HepG2 (cell line): ENCODE results near the gene AKAP12. TPM values are rescaled to one million over a fixed set of nuclear protein-coding genes. Genes with fewer than 3 reads are reported as not detected.

Experiments
- ATAC-seq: fragments of 200-7000 bp; cut with Tn5 transposase; 3 replicates; pipeline ENCODE4 v1.9.1; 2020; ENCODE audit warnings: mild to moderate bottlenecking, moderate library complexity
- BruUV-seq: library from RNA; stranded (reverse); fragments of 400-500 nt; replicated peaks from 2 replicates; lab custom pipeline; 2021; lab: Mats Ljungman, UMichigan
- CTCF ChIA-PET: fragments of 300-600 bp; formaldehyde crosslinking; extraction: SDS; loops from one replicate; lab custom pipeline; 2021; ENCODE audit warnings: low total read pairs, inconsistent platforms, low intra/inter-chr PET ratio; lab: Yijun Ruan, JAX
- POLR2A ChIA-PET: fragments of 350-600 bp; sonication (Branson Sonifier 250); formaldehyde crosslinking; loops from one replicate; lab custom pipeline; 2020; ENCODE audit warnings: antibody characterized with exemption, inconsistent platforms; lab: Yijun Ruan, JAX
- DNase-seq: peaks from one replicate; pipeline ENCODE4 v3.0.0-alpha.2; 2015; ENCODE audit warnings: low spot score
- FAIRE-seq: peaks from 3 replicates; lab custom pipeline; 2011; peaks lifted over from hg19 to GRCh38; lab: Jason Lieb, UNC
- H2AFZ ChIP-seq: one replicate; pipeline ENCODE4 v1.6.1; 2011; ENCODE audit warnings: low read length, inconsistent platforms
- H3K27ac ChIP-seq: fragments of 300-600 bp; 3 replicates; pipeline ENCODE4 v1.8.0; 2011; ENCODE audit warnings: mixed run types, mild to moderate bottlenecking, mixed read lengths, low read length, inconsistent platforms; ENCODE audit not compliant: insufficient read depth; ENCODE audit errors: extremely low read length
- H3K27me3 ChIP-seq, 2 experiments: fragments of 200-600 bp in 1 of 2; 2 replicates in 1 of 2; 3 replicates in 1 of 2; pipeline versions ENCODE4 v1.6.0 to v1.8.0; 2011; ENCODE audit warnings: low read length in 2 of 2, mild to moderate bottlenecking in 2 of 2, moderate library complexity in 2 of 2, inconsistent platforms in 1 of 2; ENCODE audit not compliant: insufficient read depth in 2 of 2, control insufficient read depth in 1 of 2
- H3K36me3 ChIP-seq, 2 experiments: fragments of 200-600 bp in 1 of 2; replicated peaks in 1 of 2; 2 replicates in 1 of 2; 3 replicates in 1 of 2; pipeline versions ENCODE4 v1.5.1 to v1.8.0; 2011; ENCODE audit warnings: low read length in 2 of 2, inconsistent platforms in 1 of 2; ENCODE audit not compliant: insufficient read depth in 2 of 2, control insufficient read depth in 1 of 2
- H3K4me1 ChIP-seq: 2 replicates; pipeline ENCODE4 v1.5.1; 2012; ENCODE audit warnings: low read length, inconsistent platforms; ENCODE audit not compliant: insufficient read depth
- H3K4me2 ChIP-seq: 2 replicates; pipeline ENCODE4 v1.6.0; 2011; ENCODE audit warnings: low read depth, low read length, inconsistent platforms
- H3K4me3 ChIP-seq, 3 experiments: fragments of 200-600 bp in 1 of 3; sonication (generic), shearing (Covaris generic) in 1 of 3; replicated peaks in 1 of 3; 2 replicates each; pipeline ENCODE4 v1.5.1; 2011 to 2016; ENCODE audit warnings: low read length in 3 of 3, inconsistent platforms in 2 of 3, low read depth in 2 of 3, mild to moderate bottlenecking in 2 of 3, control low read depth in 1 of 3, mixed read lengths in 1 of 3; ENCODE audit not compliant: insufficient read depth in 1 of 3
- H3K79me2 ChIP-seq: one replicate; pipeline ENCODE4 v1.6.1; 2011; ENCODE audit warnings: low read length, inconsistent platforms; ENCODE audit not compliant: insufficient read depth
- H3K9ac ChIP-seq: 2 replicates; pipeline ENCODE4 v1.6.0; 2011; ENCODE audit warnings: mild to moderate bottlenecking, low read depth, low read length, inconsistent platforms; ENCODE audit not compliant: insufficient read depth
- H3K9me3 ChIP-seq: 2 replicates; pipeline ENCODE4 v1.5.1; 2012; ENCODE audit warnings: mild to moderate bottlenecking, low read length
- H4K20me1 ChIP-seq: 2 replicates; pipeline ENCODE4 v1.6.0; 2011; ENCODE audit warnings: inconsistent platforms, mild to moderate bottlenecking, low read length, moderate library complexity; ENCODE audit not compliant: insufficient read depth
- ATM ChIP-seq: fragments of 450-650 bp; IDR thresholded peaks from 2 replicates; pipeline ENCODE4 v1.7.1; 2017; ENCODE audit warnings: mild to moderate bottlenecking, borderline replicate concordance
- CC2D1A ChIP-seq: sonication (generic); formaldehyde crosslinking; IDR thresholded peaks from 2 replicates; pipeline ENCODE4 v1.8.1; 2023; ENCODE audit warnings: mild to moderate bottlenecking, missing genetic modification reagents
- FOXO4 ChIP-seq: sonication (generic); formaldehyde crosslinking; conservative IDR thresholded peaks from 2 replicates; pipeline ENCODE4 v1.8.1; 2023; ENCODE audit warnings: missing genetic modification reagents
- MEF2D ChIP-seq: sonication (generic); formaldehyde crosslinking; IDR thresholded peaks from 2 replicates; pipeline ENCODE4 v1.5.1; 2020; ENCODE audit warnings: mild to moderate bottlenecking, missing genetic modification reagents
- PRMT3 ChIP-seq: sonication (generic); formaldehyde crosslinking; IDR thresholded peaks from 2 replicates; pipeline ENCODE4 v1.8.1; 2022; ENCODE audit warnings: low read depth, mild to moderate bottlenecking, moderate library complexity, missing genetic modification reagents, borderline replicate concordance
- RBAK ChIP-seq: sonication (generic); formaldehyde crosslinking; IDR thresholded peaks from 2 replicates; pipeline ENCODE4 v1.5.1; 2020; ENCODE audit warnings: mild to moderate bottlenecking, missing genetic modification reagents
- RELA ChIP-seq: sonication (generic); formaldehyde crosslinking; IDR thresholded peaks from 2 replicates; pipeline ENCODE4 v1.4.0; 2020; ENCODE audit warnings: missing genetic modification reagents
- TAF1 ChIP-seq: sonication (generic); formaldehyde crosslinking; IDR thresholded peaks from 2 replicates; pipeline ENCODE4 v1.4.0; 2020; ENCODE audit warnings: missing genetic modification reagents
- TBX3 ChIP-seq: fragments of 450-650 bp; IDR thresholded peaks from 2 replicates; pipeline ENCODE4 v1.6.1; 2017; ENCODE audit warnings: antibody characterized with exemption, mild to moderate bottlenecking, inconsistent platforms, borderline replicate concordance
- ZNF143 ChIP-seq: sonication (generic); formaldehyde crosslinking; IDR thresholded peaks from 2 replicates; pipeline ENCODE4 v1.4.0; 2020; ENCODE audit warnings: missing genetic modification reagents
- ZNF317 ChIP-seq: sonication (generic); formaldehyde crosslinking; IDR thresholded peaks from 2 replicates; pipeline ENCODE4 v1.5.0; 2020; ENCODE audit warnings: mild to moderate bottlenecking, missing genetic modification reagents
- ZNF552 ChIP-seq: sonication (generic); formaldehyde crosslinking; IDR thresholded peaks from 2 replicates; pipeline ENCODE4 v1.9.0; 2022; ENCODE audit warnings: missing genetic modification reagents, mild to moderate bottlenecking, borderline replicate concordance
- WGBS: methylation state at CpG from one replicate; pipeline ENCODE4 v1.1.6; 2017; ENCODE audit warnings: low lambda C conversion rate; 5-methylcytosine and 5-hydroxymethylcytosine counted together
- in situ Hi-C: cut with HindIII; loops from 2 replicates; pipeline ENCODE4 v1.10.0; 2017; ENCODE audit warnings: low pct_unique_long_range_greater_than_20kb; ENCODE audit not compliant: extremely low pct_ligation_motif_present
- intact Hi-C: fragments of 100-400 bp; cut with micrococcal nuclease; formaldehyde crosslinking; loops from one replicate; pipeline ENCODE4 v1.10.0; 2022; ENCODE audit not compliant: unreplicated experiment
- polyA plus RNA-seq, 8 experiments: library from polyadenylated mRNA; depleted of rRNA in 3 of 8; stranded (reverse) in 7 of 8; unstranded in 1 of 8; fragments of >200 nt; fragmentation: Illumina TruSeq in 4 of 8; extraction: Trizol in 4 of 8; gene quantifications; 2 replicates each; pipeline versions ENCODE4 v1.2.1 to v1.2.3, GENCODE V29; 2011 to 2016; ENCODE audit warnings: low read depth in 4 of 8, missing spikeins in 1 of 8, mixed read lengths in 1 of 8; ENCODE audit not compliant: insufficient read depth in 1 of 8
- total RNA-seq, 5 experiments: library from RNA; depleted of rRNA; stranded (reverse); fragments of >200 nt; fragmentation: Illumina TruSeq; extraction: Trizol; gene quantifications; 2 replicates each; pipeline ENCODE4 v1.2.3, GENCODE V29; 2016; ENCODE audit warnings: low read depth in 1 of 5
- TF ChIP-seq, protein P1 (sequence below), 2 experiments: sonication (generic) in 1 of 2; formaldehyde crosslinking in 1 of 2; IDR thresholded peaks; 2 replicates each; pipeline versions ENCODE4 v1.4.0 to v1.6.1; 2016 to 2020; ENCODE audit warnings: borderline replicate concordance in 1 of 2, low read depth in 1 of 2, mild to moderate bottlenecking in 1 of 2, missing genetic modification reagents in 1 of 2
- TF ChIP-seq, protein P2 (sequence below): sonication (generic); formaldehyde crosslinking; IDR thresholded peaks from 2 replicates; pipeline ENCODE4 v1.4.0; 2020; ENCODE audit warnings: missing genetic modification reagents; ENCODE audit errors: not compliant biosample characterization
- TF ChIP-seq, protein P3 (sequence below): sonication (generic); formaldehyde crosslinking; IDR thresholded peaks from 2 replicates; pipeline ENCODE4 v1.4.0; 2020; ENCODE audit warnings: mild to moderate bottlenecking, missing genetic modification reagents

Gene AKAP12
- total and polyA plus RNA-seq, 2 of the 13 experiments (the other 11 are each of a cell fraction or from before 2014, with no cell fraction given) = 10.6 to 19.0 TPM

DNA sequence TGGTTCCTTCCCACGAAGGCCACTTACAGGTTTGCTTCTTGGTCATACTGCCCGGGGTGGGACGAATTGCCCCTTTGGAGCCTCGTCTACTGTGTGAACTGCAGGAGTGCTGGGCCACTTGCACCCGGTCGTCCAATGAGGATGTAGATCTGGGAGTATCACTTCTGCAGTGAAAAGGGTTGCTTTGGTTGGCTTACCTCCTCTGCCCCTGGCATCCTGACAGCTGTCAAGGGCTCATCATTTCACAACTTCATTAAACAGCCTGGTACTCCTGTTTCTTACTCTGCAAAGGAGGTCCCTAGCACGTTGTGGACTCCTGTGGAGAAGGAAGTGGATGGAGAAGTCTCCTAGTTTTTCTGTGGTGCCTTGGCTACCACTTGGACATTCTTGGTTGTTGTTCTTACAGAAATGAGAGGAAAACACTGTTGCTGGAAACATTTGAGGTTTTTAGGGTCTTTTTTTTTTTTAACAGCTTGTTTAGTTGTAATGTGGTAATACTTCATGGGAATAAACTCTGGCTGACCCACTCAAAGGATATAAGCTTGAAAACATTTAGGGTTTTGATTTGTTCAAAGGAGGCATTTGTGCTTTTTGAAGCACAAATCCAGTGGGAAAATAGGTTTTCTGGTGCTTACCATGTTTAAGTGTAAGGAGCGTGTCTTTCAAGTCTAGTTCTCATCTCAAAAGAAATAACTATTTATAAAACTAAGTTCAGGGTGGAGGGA lies 60.7 kb downstream of the AKAP12 start:
- H3K9me3 ChIP-seq = no peaks in the 10 kb centered on the region
- in situ Hi-C loops (no loop called here), intact Hi-C loops (no loop called here)
- H3K9ac ChIP-seq = no peak overlapping the region
- no peaks in the 10 kb centered on the region for H3K4me1 ChIP-seq
- H3K27me3 ChIP-seq = peaks cover 1 to 7% of the 10 kb centered on the region in 2 experiments; a peak in 3 of 5 replicates
- FAIRE-seq (no peak), ATAC-seq (no peak), DNase-seq (no peak)
- WGBS = 60% methylated on average over 8 of the region's 8 CpGs
- H3K4me2 ChIP-seq = no peak overlapping the region
- POLR2A ChIA-PET = no interaction called here
- no peaks in the 10 kb centered on the region for H4K20me1 ChIP-seq
- H3K4me3 ChIP-seq = no peak overlapping the region
- H3K27ac ChIP-seq = no peak overlapping the region
- H3K36me3 ChIP-seq = no peaks in the 10 kb centered on the region
- no TSS peak for BruUV-seq
- H2AFZ ChIP-seq = no peak overlapping the region
- H3K79me2 ChIP-seq = no peaks in the 10 kb centered on the region
- CTCF ChIA-PET = no interaction called here
- TF ChIP-seq FOXO4 (no peak), PRMT3 (no peak), ATM (no peak), RELA (CRISPR knock-in tag) (no peak), ZNF317 (CRISPR knock-in tag) (no peak), ZNF552 (CRISPR knock-in tag) (no peak), TBX3 (no peak), RBAK (CRISPR knock-in tag) (no peak), MEF2D (no peak), CC2D1A (no peak), ZNF143 (CRISPR knock-in tag) (no peak), TAF1 (CRISPR knock-in tag) (no peak)
- TF ChIP-seq, protein P1, sequence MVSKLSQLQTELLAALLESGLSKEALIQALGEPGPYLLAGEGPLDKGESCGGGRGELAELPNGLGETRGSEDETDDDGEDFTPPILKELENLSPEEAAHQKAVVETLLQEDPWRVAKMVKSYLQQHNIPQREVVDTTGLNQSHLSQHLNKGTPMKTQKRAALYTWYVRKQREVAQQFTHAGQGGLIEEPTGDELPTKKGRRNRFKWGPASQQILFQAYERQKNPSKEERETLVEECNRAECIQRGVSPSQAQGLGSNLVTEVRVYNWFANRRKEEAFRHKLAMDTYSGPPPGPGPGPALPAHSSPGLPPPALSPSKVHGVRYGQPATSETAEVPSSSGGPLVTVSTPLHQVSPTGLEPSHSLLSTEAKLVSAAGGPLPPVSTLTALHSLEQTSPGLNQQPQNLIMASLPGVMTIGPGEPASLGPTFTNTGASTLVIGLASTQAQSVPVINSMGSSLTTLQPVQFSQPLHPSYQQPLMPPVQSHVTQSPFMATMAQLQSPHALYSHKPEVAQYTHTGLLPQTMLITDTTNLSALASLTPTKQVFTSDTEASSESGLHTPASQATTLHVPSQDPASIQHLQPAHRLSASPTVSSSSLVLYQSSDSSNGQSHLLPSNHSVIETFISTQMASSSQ (IDR thresholded peaks at IDR 0.05; ENCODE audit: low read depth) = no peak
- TF ChIP-seq, protein P1 (CRISPR knock-in tag; IDR thresholded peaks at IDR 0.05; ENCODE audit: borderline replicate concordance) = no peak
- TF ChIP-seq, protein P2, sequence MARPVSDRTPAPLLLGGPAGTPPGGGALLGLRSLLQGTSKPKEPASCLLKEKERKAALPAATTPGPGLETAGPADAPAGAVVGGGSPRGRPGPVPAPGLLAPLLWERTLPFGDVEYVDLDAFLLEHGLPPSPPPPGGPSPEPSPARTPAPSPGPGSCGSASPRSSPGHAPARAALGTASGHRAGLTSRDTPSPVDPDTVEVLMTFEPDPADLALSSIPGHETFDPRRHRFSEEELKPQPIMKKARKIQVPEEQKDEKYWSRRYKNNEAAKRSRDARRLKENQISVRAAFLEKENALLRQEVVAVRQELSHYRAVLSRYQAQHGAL (CRISPR knock-in tag) = no peak
- TF ChIP-seq, protein P3, sequence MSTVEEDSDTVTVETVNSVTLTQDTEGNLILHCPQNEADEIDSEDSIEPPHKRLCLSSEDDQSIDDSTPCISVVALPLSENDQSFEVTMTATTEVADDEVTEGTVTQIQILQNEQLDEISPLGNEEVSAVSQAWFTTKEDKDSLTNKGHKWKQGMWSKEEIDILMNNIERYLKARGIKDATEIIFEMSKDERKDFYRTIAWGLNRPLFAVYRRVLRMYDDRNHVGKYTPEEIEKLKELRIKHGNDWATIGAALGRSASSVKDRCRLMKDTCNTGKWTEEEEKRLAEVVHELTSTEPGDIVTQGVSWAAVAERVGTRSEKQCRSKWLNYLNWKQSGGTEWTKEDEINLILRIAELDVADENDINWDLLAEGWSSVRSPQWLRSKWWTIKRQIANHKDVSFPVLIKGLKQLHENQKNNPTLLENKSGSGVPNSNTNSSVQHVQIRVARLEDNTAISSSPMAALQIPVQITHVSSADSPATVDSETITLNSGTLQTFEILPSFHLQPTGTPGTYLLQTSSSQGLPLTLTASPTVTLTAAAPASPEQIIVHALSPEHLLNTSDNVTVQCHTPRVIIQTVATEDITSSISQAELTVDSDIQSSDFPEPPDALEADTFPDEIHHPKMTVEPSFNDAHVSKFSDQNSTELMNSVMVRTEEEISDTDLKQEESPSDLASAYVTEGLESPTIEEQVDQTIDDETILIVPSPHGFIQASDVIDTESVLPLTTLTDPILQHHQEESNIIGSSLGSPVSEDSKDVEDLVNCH (CRISPR knock-in tag) = no peak
